GM12873 (cell line): ENCODE results near the gene NTNG1.

ENCODE experiments used
- CTCF ChIP-seq: IDR thresholded peaks from 2 replicates; pipeline ENCODE4 v1.5.1; 2012; ENCODE audit warnings: low read depth, mild to moderate bottlenecking, moderate library complexity, low read length, control low read depth; ENCODE audit not compliant: insufficient read depth; ENCODE audit errors: missing control alignments

NTNG1 gene

GRCh38 chr1:107481756-107482384 lies 341.0 kb downstream of the NTNG1 start:
- no peak for TF ChIP-seq CTCF

GRCh38 chr1:107483949-107484348 lies 343.1 kb downstream of the NTNG1 start:
- TF ChIP-seq CTCF = no peak

- no peak for TF ChIP-seq CTCF
Observed at GRCh38 chr1:107486349-107486748, 345.5 kb downstream of the NTNG1 start.

- no peak for TF ChIP-seq CTCF
Observed at GRCh38 chr1:107487506-107487905, 346.7 kb downstream of the NTNG1 start.

GRCh38 chr1:107491582-107491981 lies 350.7 kb downstream of the NTNG1 start:
- no peak for TF ChIP-seq CTCF

- TF ChIP-seq CTCF = no peak
Observed at GRCh38 chr1:107493111-107493716, 352.4 kb downstream of the NTNG1 start.

GRCh38 chr1:107494061-107494460 lies 353.2 kb downstream of the NTNG1 start:
- no peak for TF ChIP-seq CTCF

GRCh38 chr1:107496002-107496401 lies 355.2 kb downstream of the NTNG1 start:
- TF ChIP-seq CTCF = no peak
